Activated CD8-positive, alpha-beta memory T cell treated with anti-CD3 and anti-CD28 coated beads, Interleukin-2, amount 50 U/mL, for 1 hour (primary cell): ENCODE measurements around the gene CD5L.

Experiments used
- DNase-seq: peaks from one replicate; pipeline ENCODE4 v3.0.0-alpha.2; 2020; ENCODE audit errors: extremely low read depth

CD5L gene

DNA sequence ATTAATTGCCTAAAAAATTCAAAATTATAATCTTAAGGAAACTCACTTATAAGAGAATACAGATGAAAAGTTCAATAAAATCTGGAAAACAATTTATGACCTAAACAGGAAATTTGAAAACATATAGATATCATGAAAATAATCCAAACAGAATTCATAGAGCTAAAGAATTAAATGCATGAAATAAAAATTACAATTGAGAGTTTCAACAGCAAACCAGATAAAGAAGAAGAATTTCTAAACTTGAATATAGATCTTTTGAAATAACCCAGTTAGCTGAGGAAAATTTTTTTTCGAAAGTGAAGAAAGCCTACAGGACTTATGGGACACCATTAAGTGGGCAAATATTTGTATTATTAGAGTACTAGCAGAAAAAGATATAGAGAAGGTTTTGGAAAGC is 28.3 kb downstream of the CD5L start:
- no peak for DNase-seq

GRCh38 chr1:157806431-157807149 is 35.0 kb downstream of the CD5L start:
- no peak for DNase-seq

GRCh38 chr1:157803851-157804250 is 37.8 kb downstream of the CD5L start:
- DNase-seq = no peak

- DNase-seq = no peak
Measured at GRCh38 chr1:157799996-157800395, 41.6 kb downstream of the CD5L start.

GRCh38 chr1:157798211-157798610 is 43.4 kb downstream of the CD5L start:
- no peak for DNase-seq

- DNase-seq = no peak
Measured at GRCh38 chr1:157785248-157785647, 56.4 kb downstream of the CD5L start.

DNA sequence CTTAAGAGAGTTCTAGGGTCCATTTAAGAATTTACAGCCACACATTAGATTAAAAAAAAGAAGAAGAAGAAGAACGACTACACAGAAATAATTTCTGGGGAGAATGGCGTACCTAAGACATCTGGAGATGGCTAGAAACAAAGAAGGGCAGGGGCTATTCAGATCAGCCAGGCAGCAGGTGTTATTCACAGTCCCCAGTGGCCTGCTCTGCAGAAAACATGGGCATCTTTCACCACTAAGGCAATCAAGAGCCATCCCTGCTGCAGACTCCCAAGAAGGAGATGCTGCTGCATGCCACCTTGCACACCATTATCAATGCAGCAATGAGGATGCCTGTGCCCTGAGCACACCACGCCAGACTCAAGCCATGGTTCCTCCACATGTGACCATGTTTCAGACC is 56.8 kb downstream of the CD5L start:
- no peak for DNase-seq

DNA sequence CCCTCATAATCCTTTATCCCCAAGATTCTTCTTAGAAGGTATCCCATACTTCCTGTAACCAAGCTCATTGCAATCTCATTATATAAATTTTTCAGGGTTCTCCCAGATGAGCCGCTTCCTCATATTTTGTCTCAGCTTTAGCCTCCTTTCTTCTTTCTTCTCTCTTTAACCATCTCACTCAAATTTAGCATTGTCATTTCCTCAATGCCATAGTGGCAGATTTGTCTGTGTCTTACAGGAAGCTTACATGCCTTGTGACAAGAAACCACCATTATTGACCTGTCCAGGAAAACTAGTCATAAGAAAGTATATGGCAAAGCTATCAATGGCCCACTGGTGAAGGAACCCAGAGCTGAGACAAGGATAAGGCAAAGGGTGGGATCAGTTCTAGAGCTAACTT is 58.7 kb downstream of the CD5L start:
- no peak for DNase-seq

DNA sequence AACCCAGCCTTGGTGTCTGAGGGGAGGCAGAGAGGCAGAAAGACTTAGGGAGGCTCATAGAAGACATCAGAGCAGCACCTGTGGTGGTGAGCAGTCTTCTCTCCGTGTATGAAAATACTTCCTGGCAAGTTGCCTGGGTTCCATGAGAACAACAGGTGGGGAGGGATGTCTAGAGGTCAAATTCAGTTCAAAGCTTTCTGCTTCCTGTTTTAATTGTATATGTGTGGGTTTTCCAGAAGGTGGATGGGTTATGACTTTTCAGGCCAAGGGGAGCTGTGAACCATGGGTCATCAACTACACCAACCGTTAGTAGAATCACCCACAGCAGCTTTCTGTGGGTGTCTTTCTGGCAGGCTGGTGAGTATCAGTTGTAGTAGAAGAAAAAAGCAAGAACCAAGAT is 60.6 kb downstream of the CD5L start:
- DNase-seq = no peak
